Activated CD4-positive, alpha-beta T cell treated with anti-CD3 and anti-CD28 coated beads for 4 hours (primary cell): ENCODE data around the gene ZMYND10.

ENCODE experiments used
- DNase-seq, 2 donors: peaks; one replicate each; pipeline ENCODE4 v3.0.0-alpha.2; 2020

Gene ZMYND10

DNA sequence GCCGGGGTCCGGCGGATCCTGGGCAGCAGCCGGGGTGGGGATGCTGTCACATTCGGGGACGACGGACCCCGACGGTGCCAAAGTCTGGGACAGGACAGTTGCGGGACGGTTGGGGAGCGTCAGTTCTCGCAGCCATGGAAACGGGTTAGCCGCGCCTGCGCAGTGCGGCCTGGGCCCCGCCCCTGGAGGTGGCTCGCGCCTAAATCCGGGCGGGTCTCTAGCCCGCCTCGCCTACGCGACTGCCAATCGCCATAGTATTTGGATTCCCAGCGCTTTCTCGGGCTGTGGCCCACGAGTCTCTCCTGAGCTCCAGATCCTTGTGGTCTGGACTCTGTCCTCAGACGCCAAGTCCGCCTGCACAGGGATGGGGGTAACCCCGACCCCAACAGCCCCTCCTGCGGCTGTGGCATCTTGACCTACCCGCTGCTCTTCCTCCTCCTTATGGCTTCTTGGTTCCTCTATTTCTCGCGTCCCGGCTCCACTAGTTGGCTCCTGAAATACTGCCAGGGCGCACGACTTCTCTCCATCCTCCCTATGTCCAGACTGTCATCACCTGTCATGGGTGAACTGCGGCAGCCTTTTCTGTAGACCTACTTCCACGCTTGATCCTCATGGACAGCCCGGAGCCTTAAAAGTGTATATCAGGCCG lies at the start of gene ZMYND10:
Gene ZMYND10, minus strand, starts transcription at position 147 of the 649 bp plus-strand sequence. CDS start 153 bp downstream, outside the sequence.
- DNase-seq: peak; percentile 71 to 74

DNA sequence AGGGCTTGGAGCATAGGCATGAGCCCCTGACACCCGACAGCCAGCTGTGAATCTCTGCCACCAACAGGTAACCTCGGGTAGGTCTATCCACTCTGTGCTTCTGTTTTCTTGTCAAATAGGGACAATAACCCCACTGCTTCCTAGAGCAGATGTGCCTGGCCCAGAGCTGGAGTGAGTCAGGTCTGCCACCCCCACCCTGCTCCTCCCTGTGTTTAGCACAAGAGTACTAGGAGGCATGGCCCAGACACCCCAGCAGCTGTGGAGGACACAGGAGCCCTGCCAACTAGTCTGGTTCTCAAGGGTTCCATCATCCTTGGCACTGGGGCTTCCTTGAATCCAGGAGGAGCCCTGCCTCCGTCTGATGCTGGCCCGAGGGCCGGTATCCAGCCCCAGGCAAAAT lies 47.5 kb upstream of the ZMYND10 start:
- no peak for DNase-seq

DNA sequence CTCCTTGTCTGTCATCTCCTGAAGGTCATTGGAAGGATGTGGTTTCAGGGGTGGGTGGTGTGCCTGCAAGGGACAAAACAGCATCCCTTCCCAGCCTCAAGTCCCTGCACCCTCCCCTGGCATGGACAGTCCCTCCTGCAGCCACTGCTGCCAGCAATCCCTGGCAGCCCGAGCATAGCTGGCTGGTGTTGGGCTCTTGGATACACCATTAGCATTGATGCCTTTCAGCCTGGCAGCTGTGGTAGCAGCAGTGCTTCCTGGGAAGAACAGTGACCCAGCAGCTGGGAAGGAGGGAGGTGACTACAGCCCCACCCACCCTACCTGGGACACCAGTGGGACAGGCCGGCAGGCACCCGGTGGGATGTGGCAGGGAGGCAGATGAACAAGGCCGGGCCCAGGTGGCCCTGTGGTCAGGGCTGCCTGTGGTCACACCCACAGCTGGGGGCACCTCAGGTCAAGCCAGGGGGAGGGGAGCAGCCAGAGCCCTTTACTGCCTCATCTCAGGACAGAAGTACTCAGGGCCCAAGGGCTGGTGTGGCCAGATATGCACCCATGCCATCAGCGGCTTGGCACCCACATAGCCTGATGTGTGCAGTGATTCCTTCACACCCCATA lies 46.7 kb upstream of the ZMYND10 start:
- no peak for DNase-seq

DNA sequence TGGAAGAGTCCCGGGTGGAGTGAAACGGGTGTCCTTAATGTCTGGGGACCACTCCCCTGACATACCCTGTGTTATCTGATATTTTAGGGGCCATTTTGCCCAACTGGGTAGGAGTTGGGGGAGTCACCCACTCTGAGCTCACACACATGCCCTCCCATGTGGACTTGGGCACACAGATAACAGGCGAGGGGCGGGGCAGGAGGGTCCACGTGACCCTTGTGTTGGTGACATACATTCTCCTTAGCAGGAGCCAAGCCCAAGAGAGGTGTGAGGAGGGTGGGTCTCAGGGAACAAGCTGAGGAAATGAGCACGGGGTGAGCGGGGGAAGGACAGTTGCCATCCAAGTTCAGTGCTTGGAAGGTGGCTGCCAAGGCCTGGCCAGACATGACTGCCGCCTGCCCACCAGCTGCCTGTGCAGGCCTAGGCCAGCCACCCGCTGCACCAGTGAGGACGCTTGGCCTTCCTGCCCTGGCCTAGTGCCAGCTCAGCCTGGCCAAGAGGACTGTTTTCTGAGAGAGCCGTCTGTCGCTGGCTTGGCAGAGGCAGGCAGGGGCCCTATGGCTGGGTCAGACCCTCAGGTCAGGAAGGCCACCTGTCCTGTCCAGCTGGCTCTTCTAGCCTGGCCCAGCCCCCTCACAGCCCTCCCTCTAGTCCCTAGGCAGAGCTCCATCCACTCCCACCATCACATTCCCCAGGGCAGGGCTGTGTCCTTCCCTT lies 45.1 kb upstream of the ZMYND10 start:
- DNase-seq: no peak

DNA sequence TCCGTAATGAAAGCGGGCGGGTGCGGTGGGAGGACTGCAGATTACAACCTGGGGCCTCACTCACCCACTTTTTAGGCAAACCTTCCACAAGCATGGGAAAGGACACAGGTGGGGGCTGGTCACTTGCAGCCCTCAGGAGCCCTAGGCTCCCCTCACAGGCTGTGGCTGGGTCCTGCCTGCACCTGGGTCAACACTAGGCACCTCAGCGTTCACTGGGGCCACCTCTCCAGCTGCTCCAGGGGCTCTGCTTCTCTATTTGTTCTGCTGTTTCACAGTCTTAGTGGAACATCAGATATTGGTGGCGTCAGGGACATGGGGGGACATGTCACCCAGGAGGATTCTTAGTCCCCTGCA lies 43.9 kb upstream of the ZMYND10 start:
- DNase-seq: no peak

DNA sequence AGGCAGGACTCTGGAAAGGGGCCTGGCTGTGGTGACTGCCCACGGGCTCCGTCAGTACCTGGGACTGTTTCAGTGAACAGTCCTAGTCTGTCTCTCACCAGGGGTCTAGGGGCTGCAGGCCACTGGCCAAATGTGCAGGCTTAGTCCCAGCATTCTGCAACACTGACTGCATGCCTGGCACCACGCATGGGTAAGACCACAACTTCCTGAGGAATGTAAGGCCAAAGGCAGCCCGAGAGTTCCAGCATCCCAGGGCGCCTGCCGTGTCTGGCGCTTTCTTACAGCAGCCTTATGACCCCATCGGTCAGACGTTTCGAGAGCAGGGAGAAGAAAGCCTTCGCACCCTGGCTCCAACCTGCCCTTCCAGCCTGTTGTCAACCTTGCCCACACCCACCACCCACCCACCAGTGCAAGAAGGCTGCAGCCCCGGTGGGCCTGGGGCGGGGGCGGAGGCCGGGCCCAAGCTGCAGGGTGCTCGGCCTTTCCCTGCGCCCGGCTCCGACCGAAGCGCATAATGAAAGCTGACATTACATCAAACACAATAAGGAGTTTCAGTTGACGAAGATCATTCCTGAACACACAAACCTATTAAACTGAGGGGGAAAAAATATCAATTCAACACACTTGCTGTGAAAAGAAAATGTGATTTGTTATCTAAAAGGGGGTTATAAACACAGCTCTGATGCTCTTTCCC lies 43.3 kb upstream of the ZMYND10 start:
- no peak for DNase-seq

DNA sequence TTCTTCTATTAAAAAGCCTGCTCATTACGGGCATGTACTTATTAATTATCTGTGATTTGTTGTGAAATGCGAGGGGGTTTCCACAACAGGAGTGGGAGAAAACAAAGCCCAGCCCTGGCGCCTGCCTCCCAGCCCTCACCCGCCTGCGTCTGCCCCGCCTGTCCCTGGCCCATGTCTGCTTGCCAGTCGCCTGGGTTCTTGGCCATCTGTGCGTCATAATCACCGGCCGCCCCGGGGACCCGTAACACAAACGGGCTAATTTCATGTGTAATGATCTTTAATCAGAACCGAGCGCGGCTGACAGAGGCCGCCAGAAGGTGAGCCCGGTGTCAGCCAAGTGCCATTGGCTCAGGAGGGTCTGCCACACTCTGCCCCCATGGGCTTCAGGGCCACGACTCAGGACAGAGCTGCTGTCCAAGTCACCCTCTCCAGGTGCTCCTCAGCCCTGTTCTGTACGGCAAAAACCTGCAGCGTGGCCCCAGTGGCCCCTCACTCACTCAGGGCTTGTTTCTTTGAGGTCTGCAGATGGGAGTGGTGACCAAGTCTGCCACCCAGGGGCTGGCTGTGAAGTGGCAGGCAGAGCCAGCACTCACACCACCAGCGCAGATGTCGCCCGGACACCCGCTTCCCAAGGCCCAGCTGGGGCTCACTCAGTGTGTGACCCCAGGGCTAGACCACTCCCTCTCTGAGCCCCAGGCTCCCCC lies 42.6 kb upstream of the ZMYND10 start:
- DNase-seq: no peak

DNA sequence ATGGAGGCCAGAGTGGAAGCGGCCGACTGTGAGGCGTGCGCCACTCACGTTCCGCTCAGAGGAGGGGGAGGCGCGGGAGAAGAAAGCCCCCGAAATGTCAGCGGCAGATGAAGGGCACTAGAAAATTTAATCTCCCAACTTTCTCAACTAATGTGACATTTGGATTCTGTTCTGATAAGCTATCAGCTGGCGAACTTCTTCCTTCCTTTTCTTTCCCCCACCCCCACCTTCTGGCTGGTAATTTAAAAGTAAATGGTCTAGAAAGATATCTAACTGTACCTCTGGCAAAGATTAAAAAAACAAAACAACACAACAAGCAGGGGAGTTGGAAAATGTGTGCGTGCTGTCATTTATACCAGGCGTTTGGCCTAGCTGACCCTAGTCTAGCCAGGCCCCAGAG lies 40.2 kb upstream of the ZMYND10 start:
- DNase-seq: no peak

DNA sequence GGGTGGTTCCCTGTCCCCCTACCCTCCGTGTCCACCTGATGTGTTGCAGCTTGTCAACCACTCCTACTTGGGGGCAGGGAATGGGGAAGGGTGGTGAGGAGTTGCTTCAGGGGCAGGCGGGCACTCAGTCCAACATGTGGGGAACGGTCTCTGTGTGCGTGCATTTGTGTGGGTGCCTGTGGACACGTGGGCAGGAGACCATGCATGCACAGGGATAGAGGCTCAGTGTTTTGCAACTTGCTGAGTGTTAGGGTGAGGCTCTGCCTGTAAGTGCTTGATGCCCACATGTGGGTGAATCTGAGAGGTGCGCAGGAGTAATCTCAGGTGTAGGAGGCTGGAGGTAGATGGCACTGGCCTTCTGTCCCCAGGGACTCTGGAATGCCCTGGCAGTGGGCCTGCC lies 38.2 kb upstream of the ZMYND10 start:
- DNase-seq: no peak

DNA sequence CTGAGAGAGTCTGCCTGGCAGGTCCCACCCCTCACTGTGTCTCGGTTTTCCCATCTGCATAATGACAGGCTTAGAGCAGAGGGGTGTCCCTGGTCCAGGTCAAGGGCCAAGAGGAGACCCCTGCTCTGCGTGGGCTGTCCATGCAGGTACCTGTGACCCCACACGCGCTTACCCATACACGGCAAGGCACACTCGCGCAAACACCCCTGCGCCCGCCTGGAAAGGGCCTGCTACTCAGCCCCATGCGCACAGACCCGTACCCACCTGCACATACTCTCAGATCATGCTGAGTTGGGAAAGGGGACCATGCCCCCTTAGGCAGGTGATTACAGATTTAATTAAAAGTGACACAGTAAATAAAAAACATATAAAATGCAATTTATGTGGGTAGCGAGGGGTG lies 37.2 kb upstream of the ZMYND10 start:
- DNase-seq: no peak

DNA sequence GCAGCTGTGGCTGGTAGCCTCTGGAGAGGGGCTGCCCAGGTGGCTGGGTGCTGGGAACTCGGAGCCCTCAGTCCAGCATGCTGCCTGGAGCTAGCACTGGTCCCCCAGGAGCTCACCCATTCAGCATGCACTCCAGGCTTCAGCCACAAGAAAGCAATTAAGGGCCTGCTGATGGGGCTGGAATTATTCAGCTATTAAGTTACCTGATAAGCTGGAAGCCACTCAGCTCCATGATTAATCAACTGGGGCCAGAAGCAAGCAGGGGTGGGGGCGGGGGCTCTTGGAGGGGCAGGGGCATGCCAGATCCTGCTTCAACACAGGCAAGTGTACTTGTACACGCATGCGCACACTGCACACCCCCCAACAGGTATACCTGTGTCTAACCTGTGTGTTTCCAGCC lies 35.9 kb upstream of the ZMYND10 start:
- DNase-seq: no peak

DNA sequence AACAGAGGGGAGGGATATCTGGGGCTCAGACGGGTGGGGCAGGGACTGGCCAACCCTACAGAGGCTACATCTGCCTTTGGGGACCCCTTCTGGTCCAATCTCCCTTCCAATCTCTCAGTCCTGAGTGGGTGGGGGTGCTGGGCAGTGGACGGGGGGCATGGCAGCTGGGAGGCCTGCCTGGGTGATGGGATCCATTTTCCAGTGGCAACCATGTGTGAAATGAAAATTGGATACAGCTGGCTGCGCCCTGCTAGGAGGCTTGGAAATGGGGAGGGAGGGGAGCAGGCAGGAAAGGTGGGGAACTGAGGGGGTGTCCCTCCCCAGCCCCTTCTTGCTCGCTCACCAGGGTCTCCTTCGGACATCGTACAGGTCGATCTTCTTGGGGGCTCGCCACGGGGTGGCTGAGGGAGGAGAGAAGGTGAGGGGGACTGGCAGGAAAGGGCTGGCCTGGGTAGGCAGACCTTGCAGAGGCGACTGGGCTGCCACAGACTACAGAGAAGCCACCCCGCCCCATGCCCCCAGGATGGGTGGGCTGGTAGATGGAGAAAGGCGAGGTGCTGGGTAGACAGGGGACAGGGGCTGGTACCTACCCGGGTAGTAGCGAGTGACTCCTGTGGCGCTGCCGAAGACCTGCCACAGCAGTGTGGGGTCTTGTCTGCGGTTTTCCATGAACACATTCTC lies 35.0 kb upstream of the ZMYND10 start:
- no peak for DNase-seq

DNA sequence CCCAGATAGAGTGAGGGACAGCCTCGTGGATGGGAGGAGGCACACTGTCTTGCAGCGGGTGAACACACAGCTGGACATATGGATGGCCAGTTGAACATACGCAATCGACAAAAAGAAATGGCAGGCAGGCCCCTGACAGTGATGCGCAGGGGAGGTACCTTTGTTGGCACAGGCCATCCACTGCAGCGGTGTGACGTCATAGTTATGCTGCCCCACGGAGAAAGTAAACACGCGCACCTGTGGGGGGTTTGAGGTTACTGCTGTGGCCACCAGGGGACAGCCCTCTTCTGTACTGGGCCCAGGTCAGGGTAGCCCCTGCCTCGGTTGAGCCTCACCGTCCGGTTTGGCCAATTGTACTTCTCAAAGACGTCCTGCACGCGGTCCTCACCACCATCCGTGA lies 33.2 kb upstream of the ZMYND10 start:
- DNase-seq: no peak

DNA sequence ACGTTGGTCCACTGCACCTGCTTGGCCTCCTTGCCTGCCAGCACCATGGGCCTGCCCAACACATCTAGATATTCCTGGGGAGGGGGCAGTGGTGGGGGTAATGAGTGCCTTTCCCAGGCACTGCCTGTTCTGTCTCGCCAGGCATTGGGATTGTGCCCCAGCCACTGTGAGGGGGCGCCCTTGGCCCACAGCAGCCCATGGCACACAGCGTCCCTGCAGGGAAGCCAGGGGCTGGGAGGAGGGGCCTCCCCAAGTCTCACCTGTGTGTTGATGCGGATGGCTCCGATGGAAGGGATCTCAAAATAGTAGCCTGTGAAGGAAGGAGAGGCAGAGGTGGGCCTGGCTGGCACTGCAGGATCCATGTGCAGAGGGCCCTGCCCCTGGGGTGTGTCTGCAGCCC lies 32.5 kb upstream of the ZMYND10 start:
- DNase-seq: no peak

DNA sequence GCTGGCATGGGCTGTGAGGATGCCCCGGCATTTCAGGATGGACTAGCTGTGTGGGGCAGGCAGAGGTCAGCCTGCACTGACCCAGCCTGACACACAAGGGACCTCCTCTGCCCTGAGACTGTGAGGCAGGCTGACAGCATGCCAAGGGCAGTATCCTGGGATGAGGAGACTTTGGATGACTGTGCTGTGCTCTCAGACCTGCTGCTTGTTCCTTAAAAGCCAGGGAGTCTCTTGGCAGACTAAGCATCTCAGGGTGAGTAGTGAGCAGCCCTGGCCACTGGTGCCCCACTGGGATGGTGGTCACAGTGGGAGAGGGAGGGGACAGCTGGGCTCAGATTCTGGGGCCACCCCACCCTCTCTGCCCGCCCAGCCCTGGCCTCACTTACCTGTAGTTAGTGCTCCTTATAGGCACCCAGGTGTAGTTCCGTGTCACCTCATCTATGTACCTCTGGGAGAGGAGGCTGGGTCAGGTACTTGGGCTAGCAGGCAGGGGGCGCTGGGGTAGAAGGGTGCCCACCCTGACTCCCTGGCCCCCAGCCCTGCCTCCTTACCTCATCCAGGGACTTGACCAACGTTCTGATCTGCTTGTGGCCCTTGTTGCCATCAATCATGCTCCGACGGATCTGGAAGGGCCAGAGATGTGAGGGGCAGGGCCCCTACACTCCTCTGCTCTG lies 29.9 kb upstream of the ZMYND10 start:
- DNase-seq: no peak

DNA sequence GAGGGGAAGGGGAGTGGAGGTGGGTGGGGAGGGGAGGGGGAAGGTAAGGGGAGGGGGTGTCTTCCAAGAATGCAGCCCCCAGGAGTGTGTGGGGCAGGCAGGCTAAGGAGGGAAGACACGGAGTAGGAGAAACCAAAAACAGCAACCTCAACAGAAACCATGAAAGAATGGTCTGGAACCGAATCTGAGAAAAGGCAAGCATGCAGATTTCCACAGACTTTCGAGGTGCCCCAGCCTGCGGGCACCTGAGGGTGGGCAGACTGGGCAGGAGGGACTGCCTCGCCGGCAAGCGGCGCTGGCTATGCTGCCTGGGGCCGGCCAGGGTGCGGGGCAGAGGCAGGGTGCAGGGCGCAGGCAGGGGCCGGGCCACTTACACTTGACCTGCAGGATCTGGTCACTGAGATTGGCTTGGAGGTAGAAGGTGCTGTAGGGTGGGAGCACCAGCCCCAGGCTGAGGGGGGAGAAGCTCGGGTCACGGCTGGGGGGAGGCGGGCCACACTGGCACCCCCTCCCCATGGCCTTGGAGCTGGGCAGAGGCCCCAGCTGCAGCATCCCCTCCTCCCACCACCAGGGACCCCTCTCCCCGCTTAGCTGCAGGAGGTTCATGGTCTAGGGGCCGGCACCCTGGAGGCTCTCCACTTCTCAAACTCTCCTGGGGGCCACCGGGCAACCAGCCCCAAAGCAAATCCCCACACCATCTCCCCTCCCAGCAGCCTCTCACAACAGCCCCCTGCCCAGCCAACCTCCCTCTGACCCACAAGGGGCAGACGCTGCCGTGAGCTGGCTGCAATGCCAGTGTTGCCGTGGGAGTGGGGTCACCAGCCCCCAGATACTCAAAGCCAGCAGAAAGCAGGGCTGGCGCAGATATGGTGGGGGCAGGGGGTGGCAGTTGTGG lies 29.1 kb upstream of the ZMYND10 start:
- no peak for DNase-seq

DNA sequence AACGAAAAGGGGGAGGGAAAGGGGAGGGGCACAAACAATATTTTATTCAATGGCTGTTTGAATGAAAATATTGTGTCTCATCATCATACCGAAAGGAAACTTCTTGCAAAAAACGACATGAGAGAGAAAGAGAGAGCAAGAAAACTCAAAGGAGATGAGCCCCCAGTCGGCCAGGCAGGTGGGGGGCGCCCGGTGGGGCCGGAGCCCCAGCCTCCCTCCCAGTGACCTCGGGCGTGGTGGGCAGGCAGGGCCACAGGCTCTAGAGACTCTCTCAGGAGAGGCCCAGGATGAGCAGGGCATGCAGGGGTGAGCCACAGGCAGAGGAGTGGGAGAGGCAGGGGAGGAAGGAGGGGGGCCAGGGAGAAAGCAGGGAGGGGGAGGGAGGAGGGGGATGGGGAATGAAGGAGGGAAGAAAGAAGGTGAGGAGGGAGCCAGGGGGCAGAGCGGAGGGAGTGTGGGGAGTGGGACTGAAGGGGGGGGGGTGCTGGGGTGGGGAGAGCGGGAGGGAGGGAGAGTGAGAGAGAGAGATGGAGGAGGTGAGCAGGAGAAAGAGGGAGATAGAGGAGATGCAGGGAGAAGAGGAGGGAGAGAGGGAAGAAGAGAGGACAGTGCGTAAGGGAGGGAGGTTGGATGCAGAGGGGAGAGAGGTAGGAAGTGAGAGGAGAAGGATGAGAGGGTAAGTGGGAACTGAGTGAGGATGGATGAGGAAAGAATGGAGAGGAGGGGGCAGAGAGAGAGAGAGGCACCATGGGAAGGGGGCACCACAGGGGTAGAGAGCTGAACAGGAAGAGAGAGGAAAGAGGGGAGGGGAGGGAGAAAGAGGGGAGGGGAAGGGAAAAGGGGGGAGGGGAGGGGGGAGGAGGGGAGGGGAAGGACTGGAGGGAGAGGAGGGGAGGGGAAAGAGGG lies 27.9 kb upstream of the ZMYND10 start:
- no peak for DNase-seq

DNA sequence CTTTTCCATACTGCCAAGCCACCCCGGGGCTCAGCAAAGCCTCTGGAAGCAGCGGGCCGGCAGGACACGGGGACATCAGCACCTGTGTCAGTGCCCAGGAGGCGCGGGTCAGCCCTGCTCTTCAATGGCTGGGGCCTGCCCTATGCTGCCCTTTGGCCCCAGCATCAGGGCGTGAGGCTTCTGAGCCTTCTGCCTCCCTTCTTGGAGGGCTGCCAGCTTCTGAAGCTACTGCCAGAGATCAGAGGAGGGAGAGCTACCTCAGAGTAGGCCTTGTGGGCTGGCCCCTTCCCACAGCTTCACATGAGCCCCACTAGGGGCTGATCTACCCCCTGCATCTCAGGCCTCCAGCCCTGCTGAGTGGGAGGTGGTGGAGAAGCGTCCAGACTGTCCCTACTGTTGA lies 26.8 kb upstream of the ZMYND10 start:
- DNase-seq: no peak

DNA sequence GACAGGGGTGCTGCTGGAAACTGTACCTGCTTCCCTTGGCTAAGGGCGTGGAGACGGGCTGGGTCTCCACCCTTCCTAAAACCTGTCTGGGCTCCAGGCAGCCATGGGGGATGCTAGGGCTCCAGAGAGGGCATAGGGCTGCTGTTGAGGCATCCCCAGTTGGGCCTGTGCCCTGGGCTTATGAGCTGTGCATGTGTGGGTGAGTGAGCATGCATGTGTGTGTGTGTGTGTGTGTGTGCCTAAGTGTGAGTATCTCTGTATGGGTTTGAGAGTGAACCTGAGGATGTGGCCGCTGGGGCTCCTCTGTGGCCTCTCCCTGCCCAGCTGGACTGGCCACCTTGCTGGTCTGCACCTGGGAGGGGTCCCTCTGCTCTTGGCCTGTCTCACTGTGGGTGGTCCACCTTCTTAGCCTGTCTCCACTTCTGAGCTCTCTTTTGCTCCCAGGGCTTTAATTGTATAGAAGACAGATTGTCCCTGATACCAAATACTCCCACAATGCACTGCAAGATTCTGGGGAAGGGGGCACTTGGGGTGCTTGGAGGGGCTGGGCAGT lies 25.7 kb upstream of the ZMYND10 start:
- DNase-seq: no peak

DNA sequence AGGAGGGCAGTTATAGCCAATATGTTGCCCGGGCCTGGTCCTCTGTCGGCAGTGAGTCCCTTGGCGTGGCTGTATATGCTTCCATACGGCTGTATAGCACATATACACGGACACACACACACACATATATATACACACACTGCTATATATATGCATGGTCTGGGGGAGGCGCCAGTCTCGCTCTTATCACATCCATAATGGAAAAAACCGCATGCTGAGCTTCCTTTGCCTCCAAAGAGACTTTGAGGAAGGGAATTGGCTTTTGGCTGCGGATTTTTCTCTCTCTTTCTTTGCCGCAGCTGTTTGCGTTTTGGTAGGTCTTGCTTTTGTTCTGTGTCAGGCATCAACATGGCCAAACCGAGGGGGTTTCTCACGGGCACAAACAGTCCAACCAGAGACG lies 25.1 kb upstream of the ZMYND10 start:
- no peak for DNase-seq
